WTC11 (cell line): ENCODE measurements around the gene SORCS2.

Experiments used
- ETV6 ChIP-seq: sonication (generic); formaldehyde crosslinking; IDR thresholded peaks from 2 replicates; pipeline ENCODE4 v1.8.1; 2022; ENCODE audit warnings: mild to moderate bottlenecking, missing genetic modification reagents
- NR2C2 ChIP-seq: sonication (generic); formaldehyde crosslinking; IDR thresholded peaks from 2 replicates; pipeline ENCODE4 v1.8.0; 2022; ENCODE audit warnings: mild to moderate bottlenecking, missing genetic modification reagents
- TF ChIP-seq, protein P1 (sequence below): fragments of 200-600 bp; IDR thresholded peaks from 2 replicates; pipeline ENCODE4 v1.8.0; 2022; ENCODE audit warnings: antibody characterized with exemption
- TF ChIP-seq, protein P2 (sequence below): sonication (generic); formaldehyde crosslinking; conservative IDR thresholded peaks from 2 replicates; pipeline ENCODE4 v1.8.1; 2023; ENCODE audit warnings: mild to moderate bottlenecking, low read depth, missing genetic modification reagents, moderate library complexity

- TF ChIP-seq ETV6 (CRISPR knock-in tag) (no peak), NR2C2 (CRISPR knock-in tag) (no peak)
- TF ChIP-seq, protein P1, sequence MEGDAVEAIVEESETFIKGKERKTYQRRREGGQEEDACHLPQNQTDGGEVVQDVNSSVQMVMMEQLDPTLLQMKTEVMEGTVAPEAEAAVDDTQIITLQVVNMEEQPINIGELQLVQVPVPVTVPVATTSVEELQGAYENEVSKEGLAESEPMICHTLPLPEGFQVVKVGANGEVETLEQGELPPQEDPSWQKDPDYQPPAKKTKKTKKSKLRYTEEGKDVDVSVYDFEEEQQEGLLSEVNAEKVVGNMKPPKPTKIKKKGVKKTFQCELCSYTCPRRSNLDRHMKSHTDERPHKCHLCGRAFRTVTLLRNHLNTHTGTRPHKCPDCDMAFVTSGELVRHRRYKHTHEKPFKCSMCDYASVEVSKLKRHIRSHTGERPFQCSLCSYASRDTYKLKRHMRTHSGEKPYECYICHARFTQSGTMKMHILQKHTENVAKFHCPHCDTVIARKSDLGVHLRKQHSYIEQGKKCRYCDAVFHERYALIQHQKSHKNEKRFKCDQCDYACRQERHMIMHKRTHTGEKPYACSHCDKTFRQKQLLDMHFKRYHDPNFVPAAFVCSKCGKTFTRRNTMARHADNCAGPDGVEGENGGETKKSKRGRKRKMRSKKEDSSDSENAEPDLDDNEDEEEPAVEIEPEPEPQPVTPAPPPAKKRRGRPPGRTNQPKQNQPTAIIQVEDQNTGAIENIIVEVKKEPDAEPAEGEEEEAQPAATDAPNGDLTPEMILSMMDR, result no peak
- TF ChIP-seq, protein P2, sequence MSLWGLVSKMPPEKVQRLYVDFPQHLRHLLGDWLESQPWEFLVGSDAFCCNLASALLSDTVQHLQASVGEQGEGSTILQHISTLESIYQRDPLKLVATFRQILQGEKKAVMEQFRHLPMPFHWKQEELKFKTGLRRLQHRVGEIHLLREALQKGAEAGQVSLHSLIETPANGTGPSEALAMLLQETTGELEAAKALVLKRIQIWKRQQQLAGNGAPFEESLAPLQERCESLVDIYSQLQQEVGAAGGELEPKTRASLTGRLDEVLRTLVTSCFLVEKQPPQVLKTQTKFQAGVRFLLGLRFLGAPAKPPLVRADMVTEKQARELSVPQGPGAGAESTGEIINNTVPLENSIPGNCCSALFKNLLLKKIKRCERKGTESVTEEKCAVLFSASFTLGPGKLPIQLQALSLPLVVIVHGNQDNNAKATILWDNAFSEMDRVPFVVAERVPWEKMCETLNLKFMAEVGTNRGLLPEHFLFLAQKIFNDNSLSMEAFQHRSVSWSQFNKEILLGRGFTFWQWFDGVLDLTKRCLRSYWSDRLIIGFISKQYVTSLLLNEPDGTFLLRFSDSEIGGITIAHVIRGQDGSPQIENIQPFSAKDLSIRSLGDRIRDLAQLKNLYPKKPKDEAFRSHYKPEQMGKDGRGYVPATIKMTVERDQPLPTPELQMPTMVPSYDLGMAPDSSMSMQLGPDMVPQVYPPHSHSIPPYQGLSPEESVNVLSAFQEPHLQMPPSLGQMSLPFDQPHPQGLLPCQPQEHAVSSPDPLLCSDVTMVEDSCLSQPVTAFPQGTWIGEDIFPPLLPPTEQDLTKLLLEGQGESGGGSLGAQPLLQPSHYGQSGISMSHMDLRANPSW (CRISPR knock-in tag), result no peak
These were observed 103.7 kb downstream of the SORCS2 start for GRCh38 chr4:7295911-7296660.
